CD8-positive, alpha-beta memory T cell (primary cell): ENCODE results near the gene IQCH. TPM values are rescaled to one million over a fixed set of nuclear protein-coding genes. Genes with fewer than 3 reads are reported as not detected.

Source experiments
- CTCF ChIA-PET: fragments of 350-600 bp; sonication (Branson Sonifier 250); formaldehyde crosslinking; loops from one replicate; lab custom pipeline; 2021; ENCODE audit warnings: antibody characterized with exemption; lab: Charles Lee
- POLR2A ChIA-PET: fragments of 350-600 bp; sonication (Branson Sonifier 250); formaldehyde crosslinking; loops from one replicate; lab custom pipeline; 2021; ENCODE audit warnings: antibody characterized with exemption; lab: Charles Lee
- DNase-seq, 5 donors: peaks; one replicate each; pipeline versions ENCODE4 v3.0.0 to v3.0.0-alpha.2; 2020 to 2022; ENCODE audit warnings: mixed read lengths in 1 of 5
- H3K27ac ChIP-seq: one replicate; pipeline ENCODE4 v1.7.0; 2013; ENCODE audit warnings: low read depth, mild to moderate bottlenecking, low read length, moderate library complexity
- H3K27me3 ChIP-seq: 2 replicates; pipeline ENCODE4 v1.7.0; 2013; ENCODE audit warnings: low read length, mild to moderate bottlenecking; ENCODE audit not compliant: insufficient read depth, poor library complexity, severe bottlenecking
- H3K36me3 ChIP-seq: 2 replicates; pipeline ENCODE4 v1.7.0; 2013; ENCODE audit warnings: mild to moderate bottlenecking, low read length, moderate library complexity; ENCODE audit not compliant: insufficient read depth
- H3K4me1 ChIP-seq: 2 replicates; pipeline ENCODE4 v1.7.0; 2013; ENCODE audit warnings: mild to moderate bottlenecking, low read length, moderate library complexity; ENCODE audit not compliant: insufficient read depth
- H3K4me3 ChIP-seq: 2 replicates; pipeline ENCODE4 v1.7.0; 2013; ENCODE audit warnings: mild to moderate bottlenecking, low read length
- H3K9me3 ChIP-seq: 2 replicates; pipeline ENCODE4 v1.7.0; 2013; ENCODE audit warnings: mild to moderate bottlenecking, low read length
- H3K27ac Mint-ChIP-seq, 8 donors: one replicate each; pipeline ENCODE4 v1.8.0; 2020 to 2021; ENCODE audit warnings: mixed read lengths in 8 of 8, mild to moderate bottlenecking in 6 of 8, inconsistent platforms in 3 of 8, moderate library complexity in 3 of 8
- H3K27me3 Mint-ChIP-seq, 2 donors: one replicate each; pipeline ENCODE4 v1.8.0; 2020 to 2021; ENCODE audit warnings: mixed read lengths in 2 of 2, mild to moderate bottlenecking in 1 of 2, moderate library complexity in 1 of 2
- H3K36me3 Mint-ChIP-seq, 3 donors: one replicate each; pipeline ENCODE4 v1.8.0; 2020 to 2021; ENCODE audit warnings: mixed read lengths in 3 of 3, inconsistent platforms in 1 of 3, mild to moderate bottlenecking in 1 of 3
- H3K4me1 Mint-ChIP-seq, 3 donors: one replicate each; pipeline ENCODE4 v1.8.0; 2020 to 2021; ENCODE audit warnings: mixed read lengths in 3 of 3, inconsistent platforms in 1 of 3, mild to moderate bottlenecking in 1 of 3
- H3K4me3 Mint-ChIP-seq, 7 donors: one replicate each; pipeline ENCODE4 v1.8.0; 2020 to 2021; ENCODE audit warnings: mixed read lengths in 7 of 7, mild to moderate bottlenecking in 6 of 7, moderate library complexity in 4 of 7, inconsistent platforms in 2 of 7
- H3K9me3 Mint-ChIP-seq, 5 donors: one replicate each; pipeline ENCODE4 v1.8.0; 2020 to 2022; ENCODE audit warnings: mixed read lengths in 5 of 5, mild to moderate bottlenecking in 3 of 5, moderate library complexity in 2 of 5, inconsistent platforms in 1 of 5
- polyA plus RNA-seq: library from polyadenylated mRNA; unstranded; fragments of 300-500 nt; fragmentation: Illumina TruSeq; gene quantifications from one replicate; pipeline ENCODE4 v1.2.3, GENCODE V29; 2021
- total RNA-seq, 2 experiments: library from RNA; stranded (reverse); gene quantifications; one replicate each; pipeline ENCODE4 v1.2.3, GENCODE V29; 2021

Gene IQCH
- total and polyA plus RNA-seq, 3 experiments from 2014 or later: 0.52 to 1.3 (median 1.0) TPM

GRCh38 chr15:67501177-67501835 is 246.7 kb downstream of the IQCH start:
- CTCF ChIA-PET: interaction anchor here (0.8 to 0.9 kb wide), 2 partner anchors 44 to 335 kb away, joined by 3 to 4 read pairs; no protein-coding TSS in a partner anchor

GRCh38 chr15:67501836-67502461 is 247.4 kb downstream of the IQCH start:
- no peaks in the 10 kb centered on the region for H3K9me3 Mint-ChIP-seq
- H3K27ac Mint-ChIP-seq: no peak overlapping the region

More at GRCh38 chr15:67501177-67501835, 246.7 kb downstream of the IQCH start:
- POLR2A ChIA-PET: no interaction called here
- Mint-ChIP-seq H3K27me3 (no peaks in the 10 kb centered on the region), H3K27ac (no peak overlapping the region), H3K9me3 (no peaks in the 10 kb centered on the region), H3K4me3 (no peak overlapping the region), H3K36me3 (peaks cover 0 to 6% (median 4%) of the 10 kb centered on the region in 3 donors), H3K4me1 (peaks cover 0 to 1% (median 0%) of the 10 kb centered on the region in 3 donors)
- no peaks in the 10 kb centered on the region for H3K4me1 ChIP-seq
- H3K4me3 ChIP-seq: no peak overlapping the region
- no peaks in the 10 kb centered on the region for H3K36me3 ChIP-seq
- H3K9me3 ChIP-seq: no peaks in the 10 kb centered on the region
- no peak for DNase-seq
- H3K27me3 ChIP-seq: no peaks in the 10 kb centered on the region
- H3K27ac ChIP-seq: no peak overlapping the region

GRCh38 chr15:67504056-67504455 is 249.5 kb downstream of the IQCH start:
- Mint-ChIP-seq H3K36me3 (peaks cover 0 to 10% (median 7%) of the 10 kb centered on the region in 3 donors), H3K4me3 (no peak overlapping the region), H3K4me1 (peaks cover 0 to 1% (median 0%) of the 10 kb centered on the region in 3 donors), H3K27ac (no peak overlapping the region), H3K9me3 (no peaks in the 10 kb centered on the region), H3K27me3 (no peaks in the 10 kb centered on the region)
- Histone ChIP-seq H3K4me3 (no peak overlapping the region), H3K9me3 (no peaks in the 10 kb centered on the region), H3K36me3 (no peaks in the 10 kb centered on the region), H3K4me1 (no peaks in the 10 kb centered on the region), H3K27me3 (no peaks in the 10 kb centered on the region), H3K27ac (no peak overlapping the region)
- ChIA-PET POLR2A (no interaction called here), CTCF (interaction anchor here (1.0 to 1.9 kb wide), 2 partner anchors 8 to 332 kb away, joined by 3 to 4 read pairs; no protein-coding TSS in a partner anchor)
- DNase-seq: no peak

More at GRCh38 chr15:67501836-67502461, 247.4 kb downstream of the IQCH start:
- H3K4me1 Mint-ChIP-seq: peaks cover 0 to 1% (median 0%) of the 10 kb centered on the region in 3 donors
- H3K4me3 Mint-ChIP-seq: no peak overlapping the region
- no peaks in the 10 kb centered on the region for H3K9me3 ChIP-seq
- POLR2A ChIA-PET: no interaction called here
- no peaks in the 10 kb centered on the region for H3K27me3 ChIP-seq
- H3K36me3 ChIP-seq: no peaks in the 10 kb centered on the region
- no peak overlapping the region for H3K4me3 ChIP-seq
- CTCF ChIA-PET: interaction anchor here (0.7 to 0.8 kb wide), 2 partner anchors 9 to 43 kb away, joined by 3 read pairs; no protein-coding TSS in a partner anchor
- H3K4me1 ChIP-seq: no peaks in the 10 kb centered on the region
- no peaks in the 10 kb centered on the region for H3K27me3 Mint-ChIP-seq
- no peak for DNase-seq
- no peak overlapping the region for H3K27ac ChIP-seq
- H3K36me3 Mint-ChIP-seq: peaks cover 0 to 6% (median 4%) of the 10 kb centered on the region in 3 donors

DNA sequence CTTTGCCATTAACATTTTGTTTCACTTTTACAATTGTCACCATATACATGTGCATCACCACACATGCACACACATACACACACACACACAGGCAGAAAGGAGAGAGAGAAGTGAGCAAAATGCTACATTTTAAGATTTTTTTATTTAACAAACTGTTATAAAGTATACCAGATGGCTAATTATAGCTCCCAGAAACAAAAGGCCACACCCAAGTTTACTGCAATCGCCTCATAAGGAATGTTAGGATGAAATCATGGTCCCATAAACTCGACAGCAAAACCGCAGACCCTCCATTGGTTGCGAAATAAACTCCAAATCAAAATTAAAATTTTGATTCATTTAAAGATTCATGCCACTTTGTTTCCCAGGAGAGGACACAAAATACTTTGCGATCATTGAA is 250.2 kb downstream of the IQCH start:
- no peaks in the 10 kb centered on the region for H3K36me3 ChIP-seq
- Mint-ChIP-seq H3K36me3 (peaks cover 0 to 10% (median 8%) of the 10 kb centered on the region in 3 donors), H3K27ac (peak overlapping the region in 1 of 8 donors; percentile 40), H3K9me3 (no peaks in the 10 kb centered on the region), H3K4me3 (no peak overlapping the region), H3K4me1 (peaks cover 0 to 1% (median 0%) of the 10 kb centered on the region in 3 donors), H3K27me3 (no peaks in the 10 kb centered on the region)
- H3K4me1 ChIP-seq: no peaks in the 10 kb centered on the region
- H3K27ac ChIP-seq: no peak overlapping the region
- ChIA-PET POLR2A (no interaction called here), CTCF (interaction anchor here (1.9 kb wide), 1 partner anchor 331 kb away, joined by 4 read pairs; no protein-coding TSS in a partner anchor)
- no peak overlapping the region for H3K4me3 ChIP-seq
- no peaks in the 10 kb centered on the region for H3K9me3 ChIP-seq
- no peaks in the 10 kb centered on the region for H3K27me3 ChIP-seq
- no peak for DNase-seq

- H3K4me3 Mint-ChIP-seq: no peak overlapping the region
These were observed 251.3 kb downstream of the IQCH start for GRCh38 chr15:67505675-67506572.

GRCh38 chr15:67506775-67507747 is 252.5 kb downstream of the IQCH start:
- ChIA-PET CTCF (interaction anchor here (0.7 to 1.3 kb wide), 2 partner anchors 9 to 211 kb away, joined by 3 read pairs; no protein-coding TSS in a partner anchor), POLR2A (no interaction called here)
- no peaks in the 10 kb centered on the region for H3K9me3 Mint-ChIP-seq
- H3K27ac ChIP-seq: no peak overlapping the region
- no peaks in the 10 kb centered on the region for H3K4me1 ChIP-seq
- H3K36me3 ChIP-seq: no peaks in the 10 kb centered on the region
- peaks cover 0 to 1% (median 0%) of the 10 kb centered on the region in 3 donors for H3K4me1 Mint-ChIP-seq
- H3K4me3 ChIP-seq: no peak overlapping the region
- DNase-seq: no peak
- H3K27me3 ChIP-seq: no peaks in the 10 kb centered on the region
- no peaks in the 10 kb centered on the region for H3K9me3 ChIP-seq
- H3K27me3 Mint-ChIP-seq: no peaks in the 10 kb centered on the region
- no peak overlapping the region for H3K27ac Mint-ChIP-seq
- no peak overlapping the region for H3K4me3 Mint-ChIP-seq
- peaks cover 3 to 20% (median 14%) of the 10 kb centered on the region in 3 donors for H3K36me3 Mint-ChIP-seq

More at GRCh38 chr15:67505675-67506572, 251.3 kb downstream of the IQCH start:
- no peaks in the 10 kb centered on the region for H3K36me3 ChIP-seq
- no peaks in the 10 kb centered on the region for H3K4me1 ChIP-seq
- no peak overlapping the region for H3K27ac ChIP-seq
- H3K9me3 Mint-ChIP-seq: no peaks in the 10 kb centered on the region
- POLR2A ChIA-PET: no interaction called here
- H3K9me3 ChIP-seq: no peaks in the 10 kb centered on the region
- no peak overlapping the region for H3K4me3 ChIP-seq
- peaks cover 0 to 1% (median 0%) of the 10 kb centered on the region in 3 donors for H3K4me1 Mint-ChIP-seq
- peak overlapping the region in 2 of 8 donors; percentile 5 to 68 for H3K27ac Mint-ChIP-seq
- H3K36me3 Mint-ChIP-seq: peaks cover 0 to 15% (median 9%) of the 10 kb centered on the region in 3 donors
- no peak for DNase-seq
- CTCF ChIA-PET: no interaction called here
- no peaks in the 10 kb centered on the region for H3K27me3 ChIP-seq
- H3K27me3 Mint-ChIP-seq: no peaks in the 10 kb centered on the region

GRCh38 chr15:67508407-67508806 is 253.8 kb downstream of the IQCH start:
- Histone ChIP-seq H3K27ac (no peak overlapping the region), H3K27me3 (no peaks in the 10 kb centered on the region), H3K36me3 (no peaks in the 10 kb centered on the region), H3K4me1 (no peaks in the 10 kb centered on the region), H3K9me3 (no peaks in the 10 kb centered on the region), H3K4me3 (no peak overlapping the region)
- H3K4me1 Mint-ChIP-seq: peaks cover 0 to 1% (median 0%) of the 10 kb centered on the region in 3 donors
- H3K27me3 Mint-ChIP-seq: no peaks in the 10 kb centered on the region
- ChIA-PET CTCF (no interaction called here), POLR2A (no interaction called here)
- peaks cover 3 to 33% (median 17%) of the 10 kb centered on the region in 3 donors for H3K36me3 Mint-ChIP-seq
- H3K9me3 Mint-ChIP-seq: no peaks in the 10 kb centered on the region
- no peak overlapping the region for H3K27ac Mint-ChIP-seq
- DNase-seq: no peak
- H3K4me3 Mint-ChIP-seq: no peak overlapping the region
